Suppressor macrophage (primary cell): Measurements from ENCODE around the gene CHKA.
A peak's percentile ranks its signal among the peaks of the same experiment; 100 is the strongest.

ENCODE experiments used
- DNase-seq, 4 experiments: peaks; one replicate each; pipeline ENCODE4 v3.0.0-alpha.2; 2020 to 2022

The CHKA gene

GRCh38 chr11:68142441-68143309 lies 21.5 kb upstream of the CHKA start:
- DNase-seq = no peak

- peak; percentile 73 to 84 (median 82) for DNase-seq
Observed at GRCh38 chr11:68142028-68142412, 20.8 kb upstream of the CHKA start.

GRCh38 chr11:68141246-68142027 lies 20.2 kb upstream of the CHKA start:
- no peak for DNase-seq

GRCh38 chr11:68140496-68141245 lies 19.5 kb upstream of the CHKA start:
- no peak for DNase-seq

- no peak for DNase-seq
Observed at GRCh38 chr11:68138237-68138636, 17.0 kb upstream of the CHKA start.

GRCh38 chr11:68137833-68138232 lies 16.6 kb upstream of the CHKA start:
- DNase-seq = no peak

- no peak for DNase-seq
Observed at GRCh38 chr11:68136866-68137265, 15.7 kb upstream of the CHKA start.

- DNase-seq = no peak
Observed at GRCh38 chr11:68135161-68135560, 14.0 kb upstream of the CHKA start.

- DNase-seq = no peak
Observed at GRCh38 chr11:68133761-68134160, 12.6 kb upstream of the CHKA start.

- no peak for DNase-seq
Observed at GRCh38 chr11:68130121-68130520, 8.9 kb upstream of the CHKA start.

GRCh38 chr11:68128682-68129327 lies 7.6 kb upstream of the CHKA start:
- peak in 1 of 4 experiments; percentile 20 for DNase-seq

GRCh38 chr11:68127714-68128681 lies 6.8 kb upstream of the CHKA start:
- DNase-seq = no peak

GRCh38 chr11:68125164-68125563 lies 4.0 kb upstream of the CHKA start:
- DNase-seq = no peak

GRCh38 chr11:68122936-68123539 lies 1.9 kb upstream of the CHKA start:
- no peak for DNase-seq

GRCh38 chr11:68120273-68121066 lies 718 bp downstream of the CHKA start:
- peak; percentile 72 to 88 (median 81) for DNase-seq

GRCh38 chr11:68118706-68119448 lies 2.3 kb downstream of the CHKA start:
- peak; percentile 70 to 90 (median 82) for DNase-seq

- peak in 1 of 4 experiments; percentile 7 for DNase-seq
Observed at GRCh38 chr11:68117853-68118470, 3.2 kb downstream of the CHKA start.

GRCh38 chr11:68116974-68117373 lies 4.2 kb downstream of the CHKA start:
- DNase-seq = no peak

- no peak for DNase-seq
Observed at GRCh38 chr11:68116126-68116525, 5.1 kb downstream of the CHKA start.
